Endothelial cell (in vitro differentiated cells): ENCODE results near the gene ABCG1. TPM values are rescaled to one million over a fixed set of nuclear protein-coding genes. Genes with fewer than 3 reads are reported as not detected.

Experiments used
- DNase-seq: peaks from one replicate; pipeline ENCODE4 v3.0.0; 2021; ENCODE audit warnings: low spot score
- H3K27ac Mint-ChIP-seq: one replicate; pipeline ENCODE4 v1.8.0; 2021; ENCODE audit warnings: mixed read lengths, inconsistent platforms; ENCODE audit not compliant: unreplicated experiment
- H3K27me3 Mint-ChIP-seq: one replicate; pipeline ENCODE4 v1.8.0; 2021; ENCODE audit warnings: mild to moderate bottlenecking, moderate library complexity, mixed read lengths, inconsistent platforms; ENCODE audit not compliant: unreplicated experiment
- H3K36me3 Mint-ChIP-seq: one replicate; pipeline ENCODE4 v1.8.0; 2021; ENCODE audit warnings: mild to moderate bottlenecking, low read depth, mixed read lengths, inconsistent platforms; ENCODE audit not compliant: unreplicated experiment
- H3K4me1 Mint-ChIP-seq: one replicate; pipeline ENCODE4 v1.8.0; 2021; ENCODE audit warnings: mild to moderate bottlenecking, mixed read lengths, inconsistent platforms; ENCODE audit not compliant: unreplicated experiment
- H3K4me3 Mint-ChIP-seq: one replicate; pipeline ENCODE4 v1.8.0; 2021; ENCODE audit warnings: mild to moderate bottlenecking, mixed read lengths, inconsistent platforms; ENCODE audit not compliant: unreplicated experiment
- H3K9me3 Mint-ChIP-seq: one replicate; pipeline ENCODE4 v1.8.0; 2021; ENCODE audit warnings: mixed read lengths, inconsistent platforms; ENCODE audit not compliant: unreplicated experiment
- CTCF ChIP-seq: fragments of 200-600 bp; sonication (generic); IDR thresholded peaks from one replicate; pipeline ENCODE4 v1.5.0; 2021; ENCODE audit warnings: antibody characterized with exemption; ENCODE audit not compliant: unreplicated experiment
- total RNA-seq: library from RNA; stranded (reverse); fragmentation: NEBNext Ultra II Directional; extraction: Animal tissue kit (Norgen Biotek cat#: 25700); gene quantifications from one replicate; pipeline ENCODE4 v1.2.1, GENCODE V29; 2021; ENCODE audit not compliant: unreplicated experiment

The ABCG1 gene
- total RNA-seq, 1 donor from 2014 or later = 48.9 TPM

- peak; percentile 78 for DNase-seq
- Mint-ChIP-seq H3K9me3 (no peaks in the 10 kb centered on the region), H3K4me3 (no peak overlapping the region), H3K4me1 (peaks cover 55% of the 10 kb centered on the region), H3K27ac (peak overlapping the region; percentile 89), H3K27me3 (peaks cover 6% of the 10 kb centered on the region), H3K36me3 (peaks cover 8% of the 10 kb centered on the region)
- TF ChIP-seq CTCF = no peak
Observed at GRCh38 chr21:42234464-42235241, 15.7 kb downstream of the ABCG1 start.

GRCh38 chr21:42235593-42235992 is 16.7 kb downstream of the ABCG1 start:
- Mint-ChIP-seq H3K36me3 (peaks cover 8% of the 10 kb centered on the region), H3K4me3 (peak overlapping the region; percentile 79), H3K4me1 (peaks cover 46% of the 10 kb centered on the region), H3K27me3 (peaks cover 6% of the 10 kb centered on the region), H3K27ac (peak overlapping the region; percentile 66), H3K9me3 (no peaks in the 10 kb centered on the region)
- no peak for DNase-seq
- no peak for TF ChIP-seq CTCF

GRCh38 chr21:42236014-42236413 is 17.1 kb downstream of the ABCG1 start:
- H3K4me3 Mint-ChIP-seq = no peak overlapping the region
- H3K36me3 Mint-ChIP-seq = peaks cover 8% of the 10 kb centered on the region
- no peaks in the 10 kb centered on the region for H3K9me3 Mint-ChIP-seq
- H3K4me1 Mint-ChIP-seq = peaks cover 42% of the 10 kb centered on the region
- TF ChIP-seq CTCF = no peak
- peak overlapping the region; percentile 66 for H3K27ac Mint-ChIP-seq
- DNase-seq = no peak
- H3K27me3 Mint-ChIP-seq = peaks cover 6% of the 10 kb centered on the region

- no peak overlapping the region for H3K4me3 Mint-ChIP-seq
- no peak overlapping the region for H3K27ac Mint-ChIP-seq
- H3K27me3 Mint-ChIP-seq = peaks cover 6% of the 10 kb centered on the region
- peaks cover 36% of the 10 kb centered on the region for H3K4me1 Mint-ChIP-seq
- peaks cover 8% of the 10 kb centered on the region for H3K36me3 Mint-ChIP-seq
- no peak for DNase-seq
- no peaks in the 10 kb centered on the region for H3K9me3 Mint-ChIP-seq
- no peak for TF ChIP-seq CTCF
Observed at GRCh38 chr21:42236693-42237092, 17.8 kb downstream of the ABCG1 start.

GRCh38 chr21:42237161-42237560 is 18.2 kb downstream of the ABCG1 start:
- TF ChIP-seq CTCF = no peak
- no peak for DNase-seq
- H3K4me1 Mint-ChIP-seq = peaks cover 36% of the 10 kb centered on the region
- no peak overlapping the region for H3K4me3 Mint-ChIP-seq
- peaks cover 6% of the 10 kb centered on the region for H3K27me3 Mint-ChIP-seq
- peaks cover 8% of the 10 kb centered on the region for H3K36me3 Mint-ChIP-seq
- no peaks in the 10 kb centered on the region for H3K9me3 Mint-ChIP-seq
- no peak overlapping the region for H3K27ac Mint-ChIP-seq
